GM12873 (cell line): ENCODE measurements around the gene SEPTIN11.

ENCODE experiments used
- TF ChIP-seq, protein P1 (sequence below): IDR thresholded peaks from 2 replicates; pipeline ENCODE4 v1.5.1; 2012; ENCODE audit warnings: low read depth, mild to moderate bottlenecking, moderate library complexity, low read length, control low read depth; ENCODE audit not compliant: insufficient read depth; ENCODE audit errors: missing control alignments

SEPTIN11 gene

DNA sequence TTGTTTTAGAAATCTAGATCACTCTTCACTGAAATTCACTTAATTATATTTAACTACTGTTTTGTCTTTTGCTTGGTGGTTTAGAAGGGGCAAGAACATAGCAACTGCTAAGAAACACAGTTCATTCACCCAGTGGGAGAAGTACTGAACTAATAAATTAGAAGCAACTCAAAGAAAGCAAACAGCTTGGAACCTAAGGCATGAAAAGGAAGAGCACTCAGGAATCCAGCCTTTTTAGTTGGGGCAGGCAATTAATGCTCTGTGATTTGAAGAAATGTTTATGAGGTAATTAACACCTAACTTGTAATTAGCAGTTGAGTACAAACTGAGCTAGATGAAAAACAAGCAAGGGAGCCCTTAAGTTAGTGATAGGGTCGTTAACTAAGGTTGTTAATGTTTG lies 22.8 kb downstream of the SEPTIN11 start:
- TF ChIP-seq, protein P1, sequence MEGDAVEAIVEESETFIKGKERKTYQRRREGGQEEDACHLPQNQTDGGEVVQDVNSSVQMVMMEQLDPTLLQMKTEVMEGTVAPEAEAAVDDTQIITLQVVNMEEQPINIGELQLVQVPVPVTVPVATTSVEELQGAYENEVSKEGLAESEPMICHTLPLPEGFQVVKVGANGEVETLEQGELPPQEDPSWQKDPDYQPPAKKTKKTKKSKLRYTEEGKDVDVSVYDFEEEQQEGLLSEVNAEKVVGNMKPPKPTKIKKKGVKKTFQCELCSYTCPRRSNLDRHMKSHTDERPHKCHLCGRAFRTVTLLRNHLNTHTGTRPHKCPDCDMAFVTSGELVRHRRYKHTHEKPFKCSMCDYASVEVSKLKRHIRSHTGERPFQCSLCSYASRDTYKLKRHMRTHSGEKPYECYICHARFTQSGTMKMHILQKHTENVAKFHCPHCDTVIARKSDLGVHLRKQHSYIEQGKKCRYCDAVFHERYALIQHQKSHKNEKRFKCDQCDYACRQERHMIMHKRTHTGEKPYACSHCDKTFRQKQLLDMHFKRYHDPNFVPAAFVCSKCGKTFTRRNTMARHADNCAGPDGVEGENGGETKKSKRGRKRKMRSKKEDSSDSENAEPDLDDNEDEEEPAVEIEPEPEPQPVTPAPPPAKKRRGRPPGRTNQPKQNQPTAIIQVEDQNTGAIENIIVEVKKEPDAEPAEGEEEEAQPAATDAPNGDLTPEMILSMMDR, result no peak

DNA sequence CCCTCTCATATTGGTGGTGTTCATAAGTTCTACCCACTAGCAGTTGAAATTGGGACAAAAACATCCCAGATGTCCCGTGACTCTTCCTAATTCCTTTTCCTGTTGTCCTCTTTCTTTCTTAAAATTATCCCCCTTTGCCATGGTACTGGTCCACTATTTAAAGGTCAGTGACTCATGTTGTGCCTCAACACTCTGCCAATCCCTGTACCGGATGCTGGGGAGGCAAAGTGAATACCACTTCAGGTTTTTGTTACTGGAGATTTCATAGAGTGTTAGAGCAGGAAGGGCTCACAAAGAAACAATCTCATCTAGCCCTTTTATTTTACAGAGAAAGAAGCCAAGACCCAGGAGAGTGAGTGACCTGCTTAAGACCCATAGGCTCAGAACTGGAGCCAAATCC lies 24.6 kb downstream of the SEPTIN11 start:
- TF ChIP-seq, protein P1, result no peak

DNA sequence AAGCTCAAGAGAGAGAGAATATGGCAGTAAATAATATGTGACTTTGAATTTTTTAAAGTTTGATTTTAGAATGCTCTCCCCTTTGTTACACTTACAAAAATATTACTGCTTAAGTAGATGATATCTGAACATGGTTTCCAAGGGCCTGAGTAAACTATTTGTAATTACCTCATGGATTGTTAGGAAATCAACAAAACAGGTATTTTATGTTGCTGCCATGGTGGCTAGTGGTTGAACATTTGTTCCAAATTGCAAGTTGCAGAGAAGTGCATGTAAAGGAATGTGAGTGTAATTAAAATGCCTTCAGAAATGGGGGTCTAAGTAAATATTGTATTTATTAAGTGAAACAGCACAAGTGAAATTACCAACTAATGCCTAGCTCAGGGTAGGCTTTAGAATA lies 27.6 kb downstream of the SEPTIN11 start:
- TF ChIP-seq, protein P1, result no peak

DNA sequence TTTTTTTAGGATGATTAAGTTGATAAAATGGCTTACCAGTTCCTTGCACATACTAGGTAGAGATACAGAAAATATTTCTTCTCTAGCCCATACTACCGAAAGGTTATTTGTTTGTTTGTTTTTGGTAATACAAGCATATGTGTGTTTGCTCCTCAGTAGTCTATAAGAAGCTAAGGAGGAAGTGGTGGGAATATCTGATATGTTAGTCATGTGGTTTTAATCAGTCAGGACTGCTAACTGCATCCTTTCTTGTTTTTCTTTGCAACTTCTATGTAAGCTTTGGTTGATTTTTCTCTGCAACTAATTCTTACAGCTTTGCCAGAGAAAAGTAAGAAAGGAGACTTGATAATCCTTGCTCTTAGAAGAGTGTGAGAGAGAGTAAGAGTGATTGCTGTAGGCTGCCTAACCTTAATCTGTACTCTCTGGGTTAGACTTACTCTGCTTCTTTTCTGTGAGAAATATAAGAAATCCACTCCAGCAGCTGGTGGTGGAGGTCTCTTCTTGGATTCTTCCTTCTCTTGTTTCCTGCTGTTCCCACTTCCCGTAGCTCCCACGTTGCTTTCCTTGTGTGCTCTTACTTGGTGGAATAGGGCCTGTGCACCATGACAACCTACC lies 28.3 kb downstream of the SEPTIN11 start:
- TF ChIP-seq, protein P1, result no peak

DNA sequence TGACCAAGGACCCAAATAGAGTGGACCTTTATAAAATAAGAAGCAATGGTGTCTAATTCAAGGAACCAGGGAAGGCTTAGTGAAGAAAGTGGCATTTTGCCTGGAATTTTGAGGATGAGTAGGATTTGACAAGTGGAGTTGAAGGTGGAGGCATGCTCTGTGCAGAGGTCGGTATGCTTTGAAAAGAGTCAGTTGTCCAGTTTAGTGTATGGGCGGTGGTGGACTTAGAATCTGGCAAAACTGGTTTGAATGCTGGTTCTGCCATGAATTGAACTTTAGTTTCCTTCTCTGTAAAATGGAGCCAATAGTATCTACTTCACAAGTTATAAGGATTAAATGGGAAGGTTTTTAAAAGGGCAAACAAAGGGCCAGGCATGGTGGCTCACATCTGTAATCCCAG lies 29.7 kb downstream of the SEPTIN11 start:
- TF ChIP-seq, protein P1, result no peak

DNA sequence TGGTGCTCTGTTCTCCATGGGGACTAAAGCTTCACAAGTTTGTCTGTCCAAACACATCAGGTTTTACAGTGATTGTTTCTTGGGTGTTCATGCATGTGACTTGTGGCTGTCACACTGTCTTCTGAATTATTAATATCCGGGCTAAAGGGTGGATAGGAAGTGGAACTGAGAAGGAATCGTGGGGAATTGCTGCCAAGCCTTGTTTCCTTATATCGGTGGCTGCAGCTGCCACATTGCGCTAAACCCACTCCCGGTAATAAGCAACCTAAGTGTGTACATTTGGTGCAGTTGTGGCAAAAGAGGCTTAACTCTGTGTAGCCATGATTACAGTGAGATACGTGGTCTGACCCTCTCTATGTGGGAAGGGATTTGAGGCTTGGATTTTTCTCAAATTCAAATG lies 30.7 kb downstream of the SEPTIN11 start:
- TF ChIP-seq, protein P1, result no peak

DNA sequence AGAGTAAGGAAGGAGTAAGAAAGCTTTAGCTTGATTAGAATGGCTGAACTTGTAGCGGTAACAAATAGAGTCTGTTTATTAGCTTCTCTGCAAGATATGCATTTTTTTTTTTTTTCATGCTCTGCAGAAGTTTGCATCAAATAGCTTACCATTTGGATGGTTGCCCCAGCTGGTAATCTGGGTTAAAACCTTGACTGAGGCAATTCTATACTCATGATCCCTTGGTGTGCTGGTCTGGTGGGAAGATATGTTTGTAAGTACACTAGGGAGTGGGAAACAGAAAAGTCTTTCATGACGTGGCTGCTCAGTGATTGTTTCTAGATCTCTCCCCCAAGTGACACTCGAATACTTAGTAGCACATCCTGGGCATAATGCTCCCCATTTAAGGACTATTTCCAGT lies 32.1 kb downstream of the SEPTIN11 start:
- TF ChIP-seq, protein P1, result no peak
